Epithelial cell of proximal tubule (primary cell): ENCODE results near the gene RELT. TPM values are rescaled to one million over a fixed set of nuclear protein-coding genes. Genes with fewer than 3 reads are reported as not detected.

ENCODE experiments used
- DNase-seq: peaks from one replicate; pipeline ENCODE4 v3.0.0-alpha.2; 2011; ENCODE audit warnings: low read depth
- H3K4me3 ChIP-seq: 2 replicates; pipeline ENCODE4 v1.5.1; 2011; ENCODE audit warnings: low read depth, mild to moderate bottlenecking, low read length
- total RNA-seq: library from RNA; depleted of rRNA; stranded (reverse); fragments of >200 nt; gene quantifications from 2 replicates; pipeline ENCODE4 v1.2.3, GENCODE V29; 2015
- TF ChIP-seq, protein P1 (sequence below): conservative IDR thresholded peaks from 2 replicates; pipeline ENCODE4 v1.5.1; 2012; ENCODE audit warnings: low read depth, mild to moderate bottlenecking, low read length

Gene RELT
- total RNA-seq, 1 donor from 2014 or later, result 9.1 TPM

GRCh38 chr11:73382183-73382582 lies 6.0 kb downstream of the RELT start:
- DNase-seq, result no peak
- H3K4me3 ChIP-seq, result no peak overlapping the region
- TF ChIP-seq, protein P1, sequence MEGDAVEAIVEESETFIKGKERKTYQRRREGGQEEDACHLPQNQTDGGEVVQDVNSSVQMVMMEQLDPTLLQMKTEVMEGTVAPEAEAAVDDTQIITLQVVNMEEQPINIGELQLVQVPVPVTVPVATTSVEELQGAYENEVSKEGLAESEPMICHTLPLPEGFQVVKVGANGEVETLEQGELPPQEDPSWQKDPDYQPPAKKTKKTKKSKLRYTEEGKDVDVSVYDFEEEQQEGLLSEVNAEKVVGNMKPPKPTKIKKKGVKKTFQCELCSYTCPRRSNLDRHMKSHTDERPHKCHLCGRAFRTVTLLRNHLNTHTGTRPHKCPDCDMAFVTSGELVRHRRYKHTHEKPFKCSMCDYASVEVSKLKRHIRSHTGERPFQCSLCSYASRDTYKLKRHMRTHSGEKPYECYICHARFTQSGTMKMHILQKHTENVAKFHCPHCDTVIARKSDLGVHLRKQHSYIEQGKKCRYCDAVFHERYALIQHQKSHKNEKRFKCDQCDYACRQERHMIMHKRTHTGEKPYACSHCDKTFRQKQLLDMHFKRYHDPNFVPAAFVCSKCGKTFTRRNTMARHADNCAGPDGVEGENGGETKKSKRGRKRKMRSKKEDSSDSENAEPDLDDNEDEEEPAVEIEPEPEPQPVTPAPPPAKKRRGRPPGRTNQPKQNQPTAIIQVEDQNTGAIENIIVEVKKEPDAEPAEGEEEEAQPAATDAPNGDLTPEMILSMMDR, result no peak

DNA sequence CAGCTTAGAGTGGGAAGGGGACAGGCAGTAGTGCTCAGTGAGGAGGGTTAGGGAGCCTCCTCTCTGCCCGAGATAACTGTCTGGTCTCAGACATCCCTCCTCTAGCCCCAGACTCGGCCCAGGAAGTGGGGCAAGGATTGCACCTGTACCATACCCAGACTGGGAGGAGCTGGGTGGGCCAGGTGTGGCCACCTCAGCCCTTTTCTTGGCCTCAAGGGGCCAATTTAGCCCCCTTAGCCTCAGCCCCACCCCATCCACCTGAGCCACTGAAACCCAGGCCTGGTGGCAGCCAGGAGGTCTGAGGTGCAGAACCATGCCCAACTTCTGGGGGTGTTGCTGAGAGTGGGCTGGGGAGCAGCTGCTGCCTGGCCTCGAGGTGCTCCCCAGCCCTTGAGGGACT lies 6.5 kb downstream of the RELT start:
- H3K4me3 ChIP-seq, result no peak overlapping the region
- TF ChIP-seq, protein P1, result no peak
- no peak for DNase-seq

- no peak for DNase-seq
Observed at GRCh38 chr11:73383249-73384124, 7.3 kb downstream of the RELT start.

GRCh38 chr11:73384125-73384441 lies 7.9 kb downstream of the RELT start:
- no peak overlapping the region for H3K4me3 ChIP-seq
- TF ChIP-seq, protein P1, result no peak
- no peak for DNase-seq

More at GRCh38 chr11:73383249-73384124, 7.3 kb downstream of the RELT start:
- TF ChIP-seq, protein P1, result peak; percentile 3
- H3K4me3 ChIP-seq, result no peak overlapping the region

DNA sequence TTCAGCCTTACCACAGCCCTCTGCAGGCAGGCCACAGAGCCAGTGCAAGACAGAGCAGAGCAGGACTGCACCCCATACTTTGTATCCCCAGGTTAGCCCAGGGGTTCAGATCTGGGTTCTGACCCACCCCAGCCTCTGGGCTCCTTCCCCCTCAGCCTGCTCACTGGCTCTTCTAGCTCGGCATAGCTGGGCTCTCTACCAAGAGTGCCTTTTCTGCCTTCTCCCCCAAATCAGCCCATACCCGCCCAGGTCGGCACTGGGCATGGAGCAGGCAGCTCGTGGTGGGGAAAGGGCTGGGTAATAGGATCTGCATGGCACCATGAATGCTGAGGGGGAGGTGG lies 8.3 kb downstream of the RELT start:
- TF ChIP-seq, protein P1, result no peak
- DNase-seq, result no peak
- H3K4me3 ChIP-seq, result no peak overlapping the region

DNA sequence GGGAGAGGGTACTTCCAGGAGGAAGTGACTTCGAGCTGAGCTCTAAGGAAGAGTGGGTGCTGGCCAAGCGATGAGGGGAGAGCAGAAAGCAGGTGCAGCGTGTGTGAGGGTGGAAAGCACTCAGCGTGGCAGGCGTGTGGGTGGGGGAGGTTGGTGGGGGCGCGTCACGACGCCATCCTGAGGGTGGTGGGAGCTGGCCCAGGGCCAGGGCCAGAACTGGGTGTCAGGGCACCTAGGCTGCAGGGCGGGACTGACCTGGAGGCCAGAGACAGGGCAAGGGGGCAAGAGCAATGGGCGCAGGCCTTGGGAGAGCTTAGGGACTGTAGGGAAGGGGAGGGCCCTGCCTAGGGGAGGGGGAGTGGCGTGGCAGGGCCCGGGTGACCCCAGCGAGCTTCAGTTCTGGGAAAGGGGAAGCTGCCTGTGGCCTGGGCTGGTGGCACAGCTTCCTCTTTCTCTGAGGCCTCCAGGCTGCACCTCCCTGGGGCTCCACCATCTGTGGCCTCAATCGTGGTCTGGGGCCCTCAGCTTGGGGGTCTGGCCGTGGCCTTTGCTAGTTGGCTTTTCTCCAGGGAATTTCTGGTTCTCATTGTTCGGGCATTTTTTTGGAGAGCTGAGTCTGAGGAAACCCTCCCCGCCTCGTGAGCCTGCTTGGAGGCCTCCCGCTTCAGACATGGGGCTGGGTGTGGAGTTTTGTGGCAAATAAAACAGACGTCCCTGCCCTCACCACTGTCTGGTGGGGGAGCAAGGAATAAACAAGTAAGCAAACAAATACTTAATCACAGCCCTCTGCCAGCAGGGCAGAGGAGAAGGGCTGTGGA lies 8.9 kb downstream of the RELT start:
- DNase-seq, result no peak
- no peak overlapping the region for H3K4me3 ChIP-seq
- TF ChIP-seq, protein P1, result no peak
